SK-N-SH treated with all-trans-retinoic acid at 6 μM for 48 hours (cell line): ENCODE data around the gene ANAPC15.
"Not testable (repeated sequence)": the region's sequence is repeated elsewhere in the genome, so short reads cannot be mapped to it uniquely, and the experiment has no call there.

Experiments used
- ATAC-seq: fragments of 200-7000 bp; cut with Tn5 transposase; 3 replicates; pipeline ENCODE4 v1.9.1; 2020; ENCODE audit warnings: mild to moderate bottlenecking, moderate library complexity
- ARNTL ChIP-seq: fragments of 450-650 bp; formaldehyde crosslinking; IDR thresholded peaks from 2 replicates; pipeline ENCODE4 v1.5.0; 2020; ENCODE audit warnings: low read depth, mild to moderate bottlenecking, moderate library complexity, borderline replicate concordance
- BACH2 ChIP-seq: fragments of 250-450 bp; sonication (Bioruptor Pico); IDR thresholded peaks from 2 replicates; pipeline ENCODE4 v1.9.0; 2021; ENCODE audit warnings: mild to moderate bottlenecking, borderline replicate concordance
- ESRRG ChIP-seq: fragments of 250-450 bp; sonication (Bioruptor Pico); IDR thresholded peaks from 2 replicates; pipeline ENCODE4 v1.6.1; 2021; ENCODE audit warnings: mild to moderate bottlenecking
- GLIS3 ChIP-seq: fragments of 250-450 bp; sonication (Bioruptor Pico); IDR thresholded peaks from 2 replicates; pipeline ENCODE4 v1.5.0; 2020; ENCODE audit warnings: mild to moderate bottlenecking, moderate library complexity
- OSR1 ChIP-seq: fragments of 250-450 bp; sonication (Bioruptor Pico); IDR thresholded peaks from 2 replicates; pipeline ENCODE4 v1.8.0; 2022; ENCODE audit warnings: moderate library complexity, mild to moderate bottlenecking, inconsistent platforms
- PPARA ChIP-seq: fragments of 250-450 bp; sonication (Bioruptor Pico); IDR thresholded peaks from 2 replicates; pipeline ENCODE4 v1.5.0; 2020; ENCODE audit warnings: mild to moderate bottlenecking, borderline replicate concordance
- TCF4 ChIP-seq: fragments of 250-450 bp; sonication (Bioruptor Pico); IDR thresholded peaks from 2 replicates; pipeline ENCODE4 v1.8.0; 2021; ENCODE audit warnings: mild to moderate bottlenecking, moderate library complexity, borderline replicate concordance
- TOX ChIP-seq: fragments of 250-450 bp; sonication (Bioruptor Pico); IDR thresholded peaks from 2 replicates; pipeline ENCODE4 v1.8.0; 2021; ENCODE audit warnings: mild to moderate bottlenecking, moderate library complexity, borderline replicate concordance
- ZC3H10 ChIP-seq: fragments of 250-450 bp; sonication (Bioruptor Pico); IDR thresholded peaks from 2 replicates; pipeline ENCODE4 v1.5.1; 2021; ENCODE audit warnings: mild to moderate bottlenecking, moderate library complexity
- ZFP3 ChIP-seq: fragments of 250-450 bp; sonication (Bioruptor Pico); IDR thresholded peaks from 2 replicates; pipeline ENCODE4 v1.5.0; 2020; ENCODE audit warnings: mild to moderate bottlenecking, moderate library complexity
- ZFP30 ChIP-seq: fragments of 450-650 bp; formaldehyde crosslinking; IDR thresholded peaks from 2 replicates; pipeline ENCODE4 v1.5.0; 2022; ENCODE audit warnings: mild to moderate bottlenecking, moderate library complexity
- ZNF565 ChIP-seq: fragments of 450-650 bp; formaldehyde crosslinking; conservative IDR thresholded peaks from 2 replicates; pipeline ENCODE4 v1.5.0; 2020; ENCODE audit warnings: low read depth, mild to moderate bottlenecking, moderate library complexity
- ZNF8 ChIP-seq: fragments of 450-650 bp; formaldehyde crosslinking; IDR thresholded peaks from 2 replicates; pipeline ENCODE4 v1.5.0; 2020; ENCODE audit warnings: mild to moderate bottlenecking, moderate library complexity
- TF ChIP-seq, protein P1 (sequence below): fragments of 250-450 bp; sonication (Bioruptor Pico); IDR thresholded peaks from 2 replicates; pipeline ENCODE4 v1.5.1; 2021; ENCODE audit warnings: mild to moderate bottlenecking, moderate library complexity
- TF ChIP-seq, protein P2 (sequence below): fragments of 250-450 bp; sonication (Bioruptor Pico); IDR thresholded peaks from 2 replicates; pipeline ENCODE4 v1.8.0; 2021; ENCODE audit warnings: low read depth, mild to moderate bottlenecking, moderate library complexity, borderline replicate concordance
- TF ChIP-seq, protein P3 (sequence below): fragments of 250-450 bp; sonication (Bioruptor Pico); IDR thresholded peaks from 2 replicates; pipeline ENCODE4 v1.5.1; 2020; ENCODE audit warnings: low read depth, mild to moderate bottlenecking, moderate library complexity
- TF ChIP-seq, protein P4 (sequence below): fragments of 250-450 bp; sonication (Bioruptor Pico); IDR thresholded peaks from 2 replicates; pipeline ENCODE4 v1.5.0; 2020; ENCODE audit warnings: mild to moderate bottlenecking, moderate library complexity

ANAPC15 gene

DNA sequence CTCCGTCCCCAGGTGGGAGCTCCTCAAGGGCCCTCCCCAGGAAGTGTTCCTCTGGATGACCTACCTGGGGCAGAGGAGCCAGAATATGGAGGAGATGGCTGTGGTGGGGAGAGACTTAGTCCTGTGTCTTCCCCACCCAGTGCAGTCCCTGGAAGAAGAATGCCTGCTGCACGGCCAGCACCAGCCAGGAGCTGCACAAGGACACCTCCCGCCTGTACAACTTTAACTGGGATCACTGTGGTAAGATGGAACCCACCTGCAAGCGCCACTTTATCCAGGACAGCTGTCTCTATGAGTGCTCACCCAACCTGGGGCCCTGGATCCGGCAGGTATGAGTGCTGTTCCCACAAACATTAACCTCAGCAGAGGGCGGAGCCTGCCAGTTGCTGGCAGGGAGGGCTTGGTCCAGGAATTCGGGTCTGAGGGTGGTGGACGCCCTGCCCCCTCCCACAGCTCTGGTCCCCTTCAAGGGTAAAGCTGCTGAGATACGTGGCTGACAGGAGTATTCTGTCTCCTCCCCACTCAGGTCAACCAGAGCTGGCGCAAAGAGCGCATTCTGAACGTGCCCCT, 26.4 kb upstream of the ANAPC15 start (continued):
- no peak for TF ChIP-seq OSR1 (CRISPR knock-in tag)
- TF ChIP-seq, all 23 proteins: peak for 0

DNA sequence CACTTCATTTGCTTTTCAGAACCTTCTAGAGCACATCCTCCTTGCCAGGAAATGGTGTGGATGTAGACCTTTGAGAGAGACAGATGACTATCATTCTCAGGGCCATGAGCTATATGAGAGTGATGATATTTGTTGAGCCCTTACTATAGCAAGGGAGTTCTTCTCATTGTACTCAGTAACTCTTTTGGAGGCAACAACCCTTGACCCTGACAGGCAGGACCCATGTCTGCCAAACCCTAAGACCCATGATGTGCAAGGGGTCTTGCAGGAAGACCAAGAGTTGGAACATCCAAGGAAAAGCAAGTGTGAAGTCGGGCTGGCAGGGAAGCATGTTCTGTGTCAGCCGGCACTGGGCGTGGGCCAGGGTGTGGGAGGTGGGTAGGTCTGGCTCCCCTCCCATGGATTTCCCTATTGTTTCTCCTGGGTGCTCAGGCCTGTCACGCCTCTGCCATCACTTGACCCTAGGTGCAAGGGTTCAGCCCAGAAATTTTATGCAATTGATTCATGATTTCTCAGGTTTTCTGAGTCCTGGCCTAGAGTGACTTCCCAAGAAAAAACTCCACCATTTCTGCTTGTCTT, 24.3 kb upstream of the ANAPC15 start:
- ATAC-seq = no peak

DNA sequence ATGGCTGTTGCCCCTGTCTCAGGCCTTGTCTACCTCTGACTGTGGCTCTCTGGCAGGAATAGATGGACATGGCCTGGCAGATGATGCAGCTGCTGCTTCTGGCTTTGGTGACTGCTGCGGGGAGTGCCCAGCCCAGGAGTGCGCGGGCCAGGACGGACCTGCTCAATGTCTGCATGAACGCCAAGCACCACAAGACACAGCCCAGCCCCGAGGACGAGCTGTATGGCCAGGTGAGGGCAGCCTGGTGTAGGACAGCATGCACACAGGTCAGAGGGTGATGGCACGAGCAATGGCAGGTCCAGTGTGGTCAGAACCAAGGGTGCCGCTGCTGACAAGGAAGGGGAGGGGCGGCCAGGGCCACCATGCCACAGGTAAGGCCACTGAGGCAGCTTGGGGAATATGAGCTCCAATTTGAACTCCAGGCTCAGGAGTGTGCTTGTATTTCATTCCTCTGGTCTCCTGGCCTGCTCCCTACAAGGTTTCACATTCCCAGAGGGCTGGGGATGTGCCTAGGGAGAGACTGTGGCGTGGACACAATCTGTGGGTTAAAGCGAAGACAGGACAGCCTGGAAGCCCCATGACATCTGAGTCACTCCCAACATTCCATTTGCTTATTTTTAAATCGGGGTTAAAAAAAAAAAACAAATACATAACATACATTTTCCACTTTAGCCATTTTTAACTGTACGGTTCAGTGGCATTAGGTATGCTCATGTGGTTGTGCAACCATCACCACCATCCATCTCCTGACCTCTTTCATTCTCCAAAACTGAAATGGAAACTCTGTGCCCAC, 23.6 kb upstream of the ANAPC15 start:
- TF ChIP-seq OSR1 (CRISPR knock-in tag) = no peak
- TF ChIP-seq ZNF8 (CRISPR knock-in tag) = no peak
- no peak for TF ChIP-seq ZC3H10
- no peak for TF ChIP-seq ZNF565 (CRISPR knock-in tag)
- TF ChIP-seq ARNTL (CRISPR knock-in tag) = no peak
- TF ChIP-seq, protein P1, sequence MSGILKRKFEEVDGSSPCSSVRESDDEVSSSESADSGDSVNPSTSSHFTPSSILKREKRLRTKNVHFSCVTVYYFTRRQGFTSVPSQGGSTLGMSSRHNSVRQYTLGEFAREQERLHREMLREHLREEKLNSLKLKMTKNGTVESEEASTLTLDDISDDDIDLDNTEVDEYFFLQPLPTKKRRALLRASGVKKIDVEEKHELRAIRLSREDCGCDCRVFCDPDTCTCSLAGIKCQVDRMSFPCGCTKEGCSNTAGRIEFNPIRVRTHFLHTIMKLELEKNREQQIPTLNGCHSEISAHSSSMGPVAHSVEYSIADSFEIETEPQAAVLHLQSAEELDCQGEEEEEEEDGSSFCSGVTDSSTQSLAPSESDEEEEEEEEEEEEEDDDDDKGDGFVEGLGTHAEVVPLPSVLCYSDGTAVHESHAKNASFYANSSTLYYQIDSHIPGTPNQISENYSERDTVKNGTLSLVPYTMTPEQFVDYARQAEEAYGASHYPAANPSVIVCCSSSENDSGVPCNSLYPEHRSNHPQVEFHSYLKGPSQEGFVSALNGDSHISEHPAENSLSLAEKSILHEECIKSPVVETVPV = no peak
- TF ChIP-seq, protein P2, sequence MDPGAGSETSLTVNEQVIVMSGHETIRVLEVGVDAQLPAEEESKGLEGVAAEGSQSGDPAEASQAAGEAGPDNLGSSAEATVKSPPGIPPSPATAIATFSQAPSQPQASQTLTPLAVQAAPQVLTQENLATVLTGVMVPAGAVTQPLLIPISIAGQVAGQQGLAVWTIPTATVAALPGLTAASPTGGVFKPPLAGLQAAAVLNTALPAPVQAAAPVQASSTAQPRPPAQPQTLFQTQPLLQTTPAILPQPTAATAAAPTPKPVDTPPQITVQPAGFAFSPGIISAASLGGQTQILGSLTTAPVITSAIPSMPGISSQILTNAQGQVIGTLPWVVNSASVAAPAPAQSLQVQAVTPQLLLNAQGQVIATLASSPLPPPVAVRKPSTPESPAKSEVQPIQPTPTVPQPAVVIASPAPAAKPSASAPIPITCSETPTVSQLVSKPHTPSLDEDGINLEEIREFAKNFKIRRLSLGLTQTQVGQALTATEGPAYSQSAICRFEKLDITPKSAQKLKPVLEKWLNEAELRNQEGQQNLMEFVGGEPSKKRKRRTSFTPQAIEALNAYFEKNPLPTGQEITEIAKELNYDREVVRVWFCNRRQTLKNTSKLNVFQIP (CRISPR knock-in tag) = no peak
- TF ChIP-seq BACH2 = no peak
- no peak for TF ChIP-seq PPARA (CRISPR knock-in tag)
- TF ChIP-seq, protein P3, sequence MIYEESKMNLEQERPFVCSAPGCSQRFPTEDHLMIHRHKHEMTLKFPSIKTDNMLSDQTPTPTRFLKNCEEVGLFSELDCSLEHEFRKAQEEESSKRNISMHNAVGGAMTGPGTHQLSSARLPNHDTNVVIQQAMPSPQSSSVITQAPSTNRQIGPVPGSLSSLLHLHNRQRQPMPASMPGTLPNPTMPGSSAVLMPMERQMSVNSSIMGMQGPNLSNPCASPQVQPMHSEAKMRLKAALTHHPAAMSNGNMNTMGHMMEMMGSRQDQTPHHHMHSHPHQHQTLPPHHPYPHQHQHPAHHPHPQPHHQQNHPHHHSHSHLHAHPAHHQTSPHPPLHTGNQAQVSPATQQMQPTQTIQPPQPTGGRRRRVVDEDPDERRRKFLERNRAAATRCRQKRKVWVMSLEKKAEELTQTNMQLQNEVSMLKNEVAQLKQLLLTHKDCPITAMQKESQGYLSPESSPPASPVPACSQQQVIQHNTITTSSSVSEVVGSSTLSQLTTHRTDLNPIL = no peak
- no peak for TF ChIP-seq ZFP3
- TF ChIP-seq, protein P4, sequence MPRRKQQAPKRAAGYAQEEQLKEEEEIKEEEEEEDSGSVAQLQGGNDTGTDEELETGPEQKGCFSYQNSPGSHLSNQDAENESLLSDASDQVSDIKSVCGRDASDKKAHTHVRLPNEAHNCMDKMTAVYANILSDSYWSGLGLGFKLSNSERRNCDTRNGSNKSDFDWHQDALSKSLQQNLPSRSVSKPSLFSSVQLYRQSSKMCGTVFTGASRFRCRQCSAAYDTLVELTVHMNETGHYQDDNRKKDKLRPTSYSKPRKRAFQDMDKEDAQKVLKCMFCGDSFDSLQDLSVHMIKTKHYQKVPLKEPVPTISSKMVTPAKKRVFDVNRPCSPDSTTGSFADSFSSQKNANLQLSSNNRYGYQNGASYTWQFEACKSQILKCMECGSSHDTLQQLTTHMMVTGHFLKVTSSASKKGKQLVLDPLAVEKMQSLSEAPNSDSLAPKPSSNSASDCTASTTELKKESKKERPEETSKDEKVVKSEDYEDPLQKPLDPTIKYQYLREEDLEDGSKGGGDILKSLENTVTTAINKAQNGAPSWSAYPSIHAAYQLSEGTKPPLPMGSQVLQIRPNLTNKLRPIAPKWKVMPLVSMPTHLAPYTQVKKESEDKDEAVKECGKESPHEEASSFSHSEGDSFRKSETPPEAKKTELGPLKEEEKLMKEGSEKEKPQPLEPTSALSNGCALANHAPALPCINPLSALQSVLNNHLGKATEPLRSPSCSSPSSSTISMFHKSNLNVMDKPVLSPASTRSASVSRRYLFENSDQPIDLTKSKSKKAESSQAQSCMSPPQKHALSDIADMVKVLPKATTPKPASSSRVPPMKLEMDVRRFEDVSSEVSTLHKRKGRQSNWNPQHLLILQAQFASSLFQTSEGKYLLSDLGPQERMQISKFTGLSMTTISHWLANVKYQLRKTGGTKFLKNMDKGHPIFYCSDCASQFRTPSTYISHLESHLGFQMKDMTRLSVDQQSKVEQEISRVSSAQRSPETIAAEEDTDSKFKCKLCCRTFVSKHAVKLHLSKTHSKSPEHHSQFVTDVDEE (CRISPR knock-in tag) = no peak
- TF ChIP-seq TOX (CRISPR knock-in tag) = no peak
- TF ChIP-seq ESRRG (CRISPR knock-in tag) = no peak
- TF ChIP-seq GLIS3 (CRISPR knock-in tag) = no peak
- no peak for ATAC-seq

More for the DNA sequence above, 24.3 kb upstream of the ANAPC15 start:
- TF ChIP-seq TCF4 (no peak), ZFP30 (CRISPR knock-in tag) (no peak), ZC3H10 (no peak), OSR1 (CRISPR knock-in tag) (no peak)
- TF ChIP-seq, protein P1 = no peak

DNA sequence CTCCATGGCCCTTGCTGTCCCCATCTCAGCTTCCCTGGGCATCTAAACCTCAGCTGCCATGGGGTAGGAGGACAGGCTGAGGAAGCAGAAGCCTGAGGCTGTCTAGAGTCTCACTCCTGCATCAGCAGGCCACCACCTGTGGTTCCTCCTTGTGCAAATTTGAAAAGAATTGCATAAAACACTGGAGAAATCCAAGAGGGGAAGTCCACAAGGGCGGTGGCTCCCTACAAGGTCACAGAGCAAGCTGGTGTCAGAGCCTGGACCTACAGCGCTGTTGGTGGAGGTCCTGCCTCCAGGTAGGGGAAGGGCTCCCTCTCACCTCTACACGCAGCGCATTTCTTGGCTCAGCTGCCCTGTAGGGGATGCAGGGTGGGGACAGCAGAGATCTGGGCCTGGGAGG, 23.0 kb upstream of the ANAPC15 start, which contains the start of gene FOLR3:
FOLR3 (plus strand) TSS at position 253 of the 400 bp plus-strand sequence. CDS start 228 bp downstream, outside the sequence.
- not testable (repeated sequence) for ATAC-seq
